NCI-H146 (cell line): ENCODE results near the gene DNM3.

ENCODE experiments used
- DNase-seq: peaks from one replicate; lab custom pipeline; 2025; lab: John Stamatoyannopoulos, UW

Gene DNM3

DNA sequence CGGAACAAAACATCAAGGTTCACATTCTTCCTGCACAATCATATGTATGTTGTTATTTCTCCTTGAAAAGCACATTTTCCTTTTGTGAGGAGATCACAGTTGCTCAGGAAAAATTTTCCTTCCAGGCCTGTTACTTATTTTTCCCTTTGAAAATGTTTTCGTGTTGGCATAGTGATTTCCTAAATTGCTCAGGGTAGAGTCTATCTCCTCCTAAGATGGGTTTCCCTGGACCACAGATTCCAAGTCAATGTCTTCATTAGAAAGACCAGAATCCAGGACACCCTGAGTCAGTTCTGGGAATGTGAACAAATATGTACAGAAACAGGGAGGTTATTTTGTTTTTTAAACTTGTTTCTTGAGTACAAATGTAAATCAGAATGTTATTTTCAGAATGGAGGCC, 484.8 kb downstream of the DNM3 start:
- DNase-seq, result no peak

DNA sequence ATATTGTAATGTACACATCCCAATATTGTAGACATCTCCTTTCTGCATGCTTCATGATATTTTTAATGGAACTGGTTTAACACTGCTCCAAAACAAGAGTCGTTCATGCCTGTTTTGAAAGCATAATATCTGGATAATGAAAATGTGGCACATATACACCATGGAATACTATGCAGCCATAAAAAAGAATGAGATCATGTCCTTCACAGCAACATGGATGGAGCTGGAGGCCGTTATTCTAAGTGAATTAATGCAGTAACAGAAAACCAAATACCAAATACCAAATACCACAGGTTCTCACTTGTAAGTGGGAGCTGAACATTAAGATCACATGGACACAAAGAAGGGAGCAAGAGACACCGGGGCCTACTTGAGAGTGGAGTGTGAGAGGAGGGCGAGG, 487.0 kb downstream of the DNM3 start:
- DNase-seq, result no peak

DNA sequence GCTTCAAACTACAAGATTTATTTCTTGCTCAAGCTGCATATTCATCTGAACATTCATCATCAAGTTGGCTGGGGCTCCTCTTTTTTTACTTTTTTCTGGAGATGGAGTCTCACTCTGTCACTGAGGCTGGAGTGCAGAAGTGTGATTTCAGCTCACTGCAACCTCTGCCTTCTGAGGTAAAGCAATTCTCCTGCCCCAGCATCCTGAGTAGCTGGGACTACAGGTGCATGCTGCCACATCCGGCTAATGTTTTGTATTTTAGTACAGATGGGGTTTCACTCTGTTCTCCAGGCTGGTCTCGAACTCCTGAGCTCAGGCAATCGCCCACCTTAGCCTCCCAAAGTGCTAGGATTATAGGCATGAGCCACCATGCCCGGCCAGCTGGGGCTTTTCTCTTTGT, 490.9 kb downstream of the DNM3 start:
- DNase-seq, result no peak

- no peak for DNase-seq
These were observed 494.1 kb downstream of the DNM3 start for GRCh38 chr1:172335377-172335776.

DNA sequence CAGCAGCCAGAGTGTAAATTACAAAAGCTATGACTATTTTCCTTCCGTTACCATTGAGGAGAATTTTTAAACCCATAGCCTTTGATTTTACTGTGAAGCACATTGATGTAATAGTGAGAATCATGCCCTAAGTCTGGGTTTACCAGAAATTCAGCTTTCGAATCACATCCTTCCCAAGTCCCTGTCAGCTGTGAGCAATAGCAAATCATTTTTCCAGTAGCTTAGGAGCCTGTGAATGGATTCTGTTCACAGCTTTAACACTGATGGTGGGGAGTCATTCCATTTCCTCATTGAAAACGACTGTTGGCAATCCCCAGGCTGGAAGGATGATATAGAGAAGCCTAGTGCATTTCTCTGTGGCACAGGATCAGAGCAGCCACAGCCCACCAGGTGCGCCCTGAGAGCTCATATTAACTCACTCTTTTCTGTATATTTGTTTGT, 497.0 kb downstream of the DNM3 start:
- DNase-seq, result peak; percentile 7

GRCh38 chr1:172339842-172340241, 498.5 kb downstream of the DNM3 start:
- DNase-seq, result no peak

DNA sequence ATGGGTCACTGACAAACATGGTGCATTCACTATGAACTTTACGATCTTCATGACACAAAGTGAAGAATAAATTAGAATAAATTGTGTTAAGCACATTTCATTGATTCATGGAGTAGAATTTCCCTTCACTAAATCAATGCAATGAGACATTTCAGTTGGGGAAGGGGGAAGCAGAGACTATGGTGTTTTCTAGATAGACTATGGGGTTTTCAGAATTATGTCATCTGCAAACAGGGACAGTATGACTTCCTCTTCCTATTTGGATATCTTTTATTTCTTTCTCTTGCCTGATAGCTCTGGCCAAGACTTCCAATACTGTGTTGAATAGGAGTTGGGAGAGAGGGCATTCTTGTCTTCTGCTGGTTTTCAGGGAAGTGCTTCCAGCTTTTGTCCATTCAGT, 499.2 kb downstream of the DNM3 start:
- DNase-seq, result no peak

DNA sequence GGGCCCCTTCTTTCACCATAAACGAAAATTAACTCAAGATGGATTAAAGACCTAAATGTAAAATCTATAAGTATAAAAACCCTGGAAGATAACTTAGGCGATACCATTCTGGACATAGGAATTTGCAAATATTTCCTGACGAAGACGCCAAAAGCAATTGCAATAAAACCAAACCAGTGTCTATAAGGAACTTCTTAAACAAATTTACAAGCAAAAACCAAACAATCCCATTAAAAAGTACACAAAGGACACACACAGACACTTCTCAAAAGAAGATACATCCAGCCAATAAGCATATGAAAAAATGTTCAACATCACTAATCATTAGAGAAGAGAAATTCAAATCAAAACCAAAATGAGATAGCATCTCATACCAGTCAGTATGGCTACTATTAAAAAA, 500.4 kb downstream of the DNM3 start:
- DNase-seq, result no peak

GRCh38 chr1:172342584-172343239, 501.4 kb downstream of the DNM3 start:
- DNase-seq, result no peak

- DNase-seq, result no peak
These were observed 502.2 kb downstream of the DNM3 start for GRCh38 chr1:172343240-172344160.

DNA sequence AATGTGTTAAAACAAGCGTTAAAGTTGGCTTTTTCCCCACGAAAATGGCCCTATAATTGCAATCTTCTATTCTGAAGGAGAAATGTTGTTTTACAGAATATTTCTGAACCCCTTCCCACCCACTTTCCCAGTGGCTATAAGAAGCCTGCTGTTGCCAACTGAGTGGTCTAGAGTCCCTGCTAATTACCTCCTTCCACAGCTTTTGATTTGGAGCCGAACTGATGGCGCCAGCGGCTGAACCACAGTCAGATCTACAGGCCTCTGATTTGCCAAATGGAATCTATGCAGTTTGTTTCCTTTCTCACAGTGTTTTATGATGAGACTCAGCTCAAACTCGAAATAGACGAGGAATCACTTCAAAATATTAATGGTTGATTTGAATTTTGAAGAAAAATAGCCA, 503.1 kb downstream of the DNM3 start:
- DNase-seq, result no peak

- DNase-seq, result no peak
These were observed 503.8 kb downstream of the DNM3 start for GRCh38 chr1:172345077-172345476.

GRCh38 chr1:172347416-172347815, 506.1 kb downstream of the DNM3 start:
- DNase-seq, result no peak

- DNase-seq, result no peak
These were observed 509.6 kb downstream of the DNM3 start for GRCh38 chr1:172350856-172351255.

GRCh38 chr1:172351346-172351745, 510.0 kb downstream of the DNM3 start:
- no peak for DNase-seq

GRCh38 chr1:172351754-172352161, 510.5 kb downstream of the DNM3 start:
- DNase-seq, result no peak

DNA sequence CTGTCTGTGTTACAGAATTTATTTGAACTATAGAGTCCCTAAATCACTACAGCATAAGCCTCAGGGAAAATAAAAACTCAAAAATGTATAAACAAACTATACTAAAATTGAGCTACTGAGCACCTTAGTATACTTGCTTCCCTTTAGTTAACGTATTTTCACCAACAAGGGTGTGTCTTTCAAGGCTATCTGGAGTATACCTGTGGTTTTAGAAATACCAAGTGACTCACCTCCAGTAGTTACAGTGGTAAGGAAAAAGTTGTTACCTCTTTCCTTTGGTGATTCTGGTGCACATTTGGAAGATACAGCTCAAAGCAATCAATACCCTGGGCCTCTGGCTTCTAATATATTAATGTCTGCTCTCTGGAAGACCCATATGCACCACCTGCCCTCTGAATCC, 511.1 kb downstream of the DNM3 start:
- DNase-seq, result no peak

DNA sequence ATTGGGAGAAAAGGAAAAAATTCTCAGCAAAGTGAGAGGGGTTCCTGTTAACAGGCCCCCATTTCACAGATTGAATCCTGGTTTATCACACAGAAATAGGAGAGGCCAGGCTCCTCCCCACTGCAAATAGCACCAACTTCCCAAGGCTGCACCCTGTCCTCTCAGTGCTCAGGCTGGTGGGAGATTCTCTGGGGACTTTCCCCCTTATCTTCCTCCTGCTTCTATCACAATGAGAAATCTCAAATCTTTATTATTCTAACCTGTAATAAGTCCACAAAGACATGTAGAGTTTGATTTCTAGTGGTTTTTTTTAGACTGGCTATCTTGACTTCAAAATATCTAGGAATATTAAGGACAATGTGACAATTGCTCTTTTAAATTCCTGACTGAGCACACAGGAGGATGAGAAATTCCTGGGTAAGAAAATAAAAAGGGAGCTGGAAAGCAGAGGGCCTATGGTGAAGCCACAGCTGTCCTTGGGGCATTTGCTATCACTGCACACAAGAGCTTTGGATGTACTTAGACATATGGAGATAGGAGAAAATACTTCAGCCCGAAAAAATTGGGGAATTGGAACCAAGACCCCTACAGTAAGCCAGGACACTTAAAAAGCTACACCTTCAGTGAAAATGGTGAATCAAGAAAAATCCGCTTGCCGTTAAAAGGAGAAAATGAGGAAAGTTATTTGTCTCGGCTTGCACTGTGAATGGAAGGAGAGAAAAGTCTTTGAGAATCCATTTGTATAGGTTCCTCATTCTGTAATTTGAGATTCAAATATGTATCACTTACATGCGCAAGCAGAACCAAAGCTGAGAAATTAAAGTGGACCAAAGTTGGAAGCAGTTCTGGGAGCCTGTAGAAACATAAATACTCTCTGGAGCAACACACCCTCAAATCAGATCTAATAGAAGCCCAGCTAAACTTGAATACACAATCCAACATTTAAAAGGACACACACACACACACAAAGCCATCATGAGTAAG, 513.3 kb downstream of the DNM3 start:
- no peak for DNase-seq

GRCh38 chr1:172356620-172357019, 515.3 kb downstream of the DNM3 start:
- DNase-seq, result no peak

DNA sequence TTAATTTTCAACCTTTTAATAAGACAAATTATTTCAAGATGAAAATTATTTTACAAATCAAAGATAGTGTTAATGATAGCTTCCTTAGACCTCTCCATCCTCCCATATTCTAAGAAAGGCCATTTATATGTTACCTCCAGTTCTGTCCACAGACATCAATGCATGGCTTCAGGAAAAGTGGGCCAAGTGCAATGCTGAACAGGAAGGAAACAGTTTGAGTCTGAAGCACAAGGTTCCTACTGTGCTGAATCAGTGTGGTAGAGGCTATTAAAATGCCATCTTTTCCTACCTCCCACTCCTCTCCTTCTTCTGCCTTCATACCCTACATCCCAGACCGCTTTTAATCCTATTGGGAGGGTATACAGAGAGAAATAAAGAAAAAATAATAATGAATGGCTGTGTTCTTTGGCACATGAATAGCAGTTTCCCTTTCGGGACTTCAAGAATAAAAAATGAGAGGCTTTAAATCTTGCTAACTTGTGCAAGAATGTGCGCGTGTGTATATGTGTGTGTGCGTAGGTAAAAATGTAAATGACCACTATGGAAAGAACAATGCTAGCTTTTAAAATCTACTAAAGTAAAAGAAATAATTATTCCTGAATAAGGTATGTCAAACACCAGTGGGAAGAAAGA, 516.6 kb downstream of the DNM3 start:
- no peak for DNase-seq

GRCh38 chr1:172359491-172359999, 518.2 kb downstream of the DNM3 start:
- DNase-seq, result peak; percentile 70
